HepG2 (cell line): ENCODE results near the gene DTNB. TPM values are rescaled to one million over a fixed set of nuclear protein-coding genes. Genes with fewer than 3 reads are reported as not detected.

Source experiments
- CREB3 ChIP-seq: sonication (generic); formaldehyde crosslinking; IDR thresholded peaks from 2 replicates; pipeline ENCODE4 v1.5.0; 2020; ENCODE audit warnings: missing genetic modification reagents
- DNMT1 ChIP-seq: sonication (generic); formaldehyde crosslinking; IDR thresholded peaks from 2 replicates; pipeline ENCODE4 v1.5.1; 2020; ENCODE audit warnings: mild to moderate bottlenecking, missing genetic modification reagents
- E2F2 ChIP-seq: sonication (generic); formaldehyde crosslinking; IDR thresholded peaks from 2 replicates; pipeline ENCODE4 v1.4.0; 2020; ENCODE audit warnings: missing genetic modification reagents, borderline replicate concordance
- GABPB1 ChIP-seq: IDR thresholded peaks from 2 replicates; pipeline ENCODE4 v1.6.1; 2016; ENCODE audit warnings: mild to moderate bottlenecking, missing genetic modification reagents, moderate library complexity, missing compliant biosample characterization
- GATAD1 ChIP-seq: IDR thresholded peaks from 2 replicates; pipeline ENCODE4 v1.6.1; 2016; ENCODE audit warnings: missing genetic modification reagents, missing compliant biosample characterization
- JARID2 ChIP-seq: sonication (generic); formaldehyde crosslinking; IDR thresholded peaks from 2 replicates; pipeline ENCODE4 v1.8.1; 2023; ENCODE audit warnings: missing genetic modification reagents, inconsistent platforms; ENCODE audit not compliant: insufficient replicate concordance
- KAT2B ChIP-seq: fragments of 150-350 bp; IDR thresholded peaks from 2 replicates; pipeline ENCODE4 v1.6.1; 2014; ENCODE audit warnings: low read depth, low read length, borderline replicate concordance
- KLF6 ChIP-seq: IDR thresholded peaks from 2 replicates; pipeline ENCODE4 v1.8.0; 2016; ENCODE audit warnings: missing biosample characterization, missing genetic modification reagents
- KMT2B ChIP-seq: IDR thresholded peaks from 2 replicates; pipeline ENCODE4 v1.6.1; 2016; ENCODE audit warnings: missing genetic modification reagents, missing compliant biosample characterization
- MTERF4 ChIP-seq: sonication (generic); formaldehyde crosslinking; IDR thresholded peaks from 2 replicates; pipeline ENCODE4 v1.8.0; 2023; ENCODE audit warnings: mild to moderate bottlenecking, missing genetic modification reagents
- SSRP1 ChIP-seq: IDR thresholded peaks from 2 replicates; pipeline ENCODE4 v1.6.1; 2016; ENCODE audit warnings: control low read depth
- TAF1 ChIP-seq: sonication (generic); formaldehyde crosslinking; IDR thresholded peaks from 2 replicates; pipeline ENCODE4 v1.4.0; 2020; ENCODE audit warnings: missing genetic modification reagents
- ZKSCAN5 ChIP-seq: sonication (generic); formaldehyde crosslinking; IDR thresholded peaks from 2 replicates; pipeline ENCODE4 v1.5.1; 2020; ENCODE audit warnings: mild to moderate bottlenecking, missing genetic modification reagents
- ZNF235 ChIP-seq: sonication (generic); formaldehyde crosslinking; IDR thresholded peaks from 2 replicates; pipeline ENCODE4 v1.8.1; 2023; ENCODE audit warnings: mild to moderate bottlenecking, missing genetic modification reagents, borderline replicate concordance
- ZNF34 ChIP-seq: sonication (generic); formaldehyde crosslinking; IDR thresholded peaks from 2 replicates; pipeline ENCODE4 v1.4.0; 2020; ENCODE audit warnings: mild to moderate bottlenecking, missing genetic modification reagents, borderline replicate concordance
- ZNF546 ChIP-seq: sonication (generic); formaldehyde crosslinking; conservative IDR thresholded peaks from 2 replicates; pipeline ENCODE4 v1.8.1; 2023; ENCODE audit warnings: mild to moderate bottlenecking, missing genetic modification reagents
- ZNF576 ChIP-seq: sonication (generic); formaldehyde crosslinking; IDR thresholded peaks from 2 replicates; pipeline ENCODE4 v1.4.0; 2020; ENCODE audit warnings: mild to moderate bottlenecking, missing genetic modification reagents
- ZNF768 ChIP-seq: sonication (generic); formaldehyde crosslinking; IDR thresholded peaks from 2 replicates; pipeline ENCODE4 v1.4.0; 2020; ENCODE audit warnings: missing genetic modification reagents
- ZNF776 ChIP-seq: sonication (generic); formaldehyde crosslinking; IDR thresholded peaks from 2 replicates; pipeline ENCODE4 v1.4.0; 2020; ENCODE audit warnings: mild to moderate bottlenecking, missing genetic modification reagents
- ZNF792 ChIP-seq: IDR thresholded peaks from 2 replicates; pipeline ENCODE4 v1.6.1; 2016
- ZSCAN30 ChIP-seq: sonication (generic); formaldehyde crosslinking; IDR thresholded peaks from 2 replicates; pipeline ENCODE4 v1.5.0; 2020; ENCODE audit warnings: mild to moderate bottlenecking, missing genetic modification reagents
- polyA plus RNA-seq, 8 experiments: library from polyadenylated mRNA; depleted of rRNA in 3 of 8; stranded (reverse) in 7 of 8; unstranded in 1 of 8; fragments of >200 nt; fragmentation: Illumina TruSeq in 4 of 8; extraction: Trizol in 4 of 8; gene quantifications; 2 replicates each; pipeline versions ENCODE4 v1.2.1 to v1.2.3, GENCODE V29; 2011 to 2016; ENCODE audit warnings: low read depth in 4 of 8, missing spikeins in 1 of 8, mixed read lengths in 1 of 8; ENCODE audit not compliant: insufficient read depth in 1 of 8
- total RNA-seq, 5 experiments: library from RNA; depleted of rRNA; stranded (reverse); fragments of >200 nt; fragmentation: Illumina TruSeq; extraction: Trizol; gene quantifications; 2 replicates each; pipeline ENCODE4 v1.2.3, GENCODE V29; 2016; ENCODE audit warnings: low read depth in 1 of 5
- TF ChIP-seq, protein P1 (sequence below): sonication (generic); formaldehyde crosslinking; IDR thresholded peaks from 2 replicates; pipeline ENCODE4 v1.4.0; 2020; ENCODE audit warnings: missing genetic modification reagents
- TF ChIP-seq, protein P2 (sequence below): sonication (generic); formaldehyde crosslinking; IDR thresholded peaks from 2 replicates; pipeline ENCODE4 v1.5.0; 2020; ENCODE audit warnings: mild to moderate bottlenecking, missing genetic modification reagents

The DTNB gene
- total and polyA plus RNA-seq, 2 of the 13 experiments (the other 11 are each of a cell fraction or from before 2014, with no cell fraction given), result 14.4 to 23.9 TPM

DNA sequence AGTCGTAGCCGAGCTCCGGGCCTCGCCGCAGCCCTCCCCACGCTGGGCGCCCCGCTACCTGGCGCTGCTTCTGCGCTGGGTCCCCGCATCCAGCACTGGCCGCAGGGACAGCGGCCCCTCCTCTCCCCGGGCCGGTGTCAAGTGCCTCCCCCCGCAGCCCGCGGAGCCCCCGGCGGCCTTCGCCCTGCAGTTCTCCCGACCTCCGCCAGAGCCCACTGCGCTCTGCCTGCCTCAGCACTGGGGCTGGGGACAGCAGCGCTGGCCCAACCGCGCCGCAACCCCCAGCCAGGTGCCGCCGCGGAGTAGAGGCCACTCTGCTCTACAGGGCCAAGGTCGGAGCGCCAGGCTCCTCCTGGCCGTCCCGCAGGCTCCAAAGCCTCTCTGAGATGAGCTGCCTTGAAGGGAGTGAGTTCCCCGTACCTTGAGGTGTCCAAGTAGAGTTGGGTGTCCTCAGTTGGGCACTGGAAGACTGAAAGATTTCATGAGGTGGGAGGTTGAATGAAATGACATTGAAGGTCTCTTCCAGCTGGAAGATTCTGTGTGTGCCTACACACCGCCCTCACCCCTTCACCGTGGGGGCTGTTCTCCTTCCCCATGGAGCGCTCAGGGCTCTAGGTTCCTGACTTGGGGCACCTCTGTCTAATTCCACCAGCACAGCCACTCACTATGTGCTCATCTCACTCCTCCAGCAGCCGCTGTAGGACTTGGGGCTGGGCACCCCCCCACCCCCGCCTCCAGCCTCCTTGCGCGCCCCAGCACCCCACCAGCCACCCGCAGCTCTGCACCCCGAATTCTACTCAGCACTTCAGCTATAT, 330.8 kb downstream of the DTNB start (continued):
- TF ChIP-seq E2F2 (CRISPR knock-in tag), result 0 out of 2 replicates have a peak, but pooled peaks have one; percentile 76
- peak; percentile 86; the same call in 1 of the 2 replicates for TF ChIP-seq ZNF576 (CRISPR knock-in tag)
- TF ChIP-seq GABPB1 (CRISPR knock-in tag), result peak; percentile 85
- peak; percentile 89 for TF ChIP-seq ZNF768 (CRISPR knock-in tag)
- 0 out of 2 replicates have a peak, but pooled peaks have one; percentile 71 for TF ChIP-seq ZNF792 (CRISPR knock-in tag)
- peak; percentile 97 for TF ChIP-seq JARID2 (CRISPR knock-in tag)
- TF ChIP-seq KMT2B (CRISPR knock-in tag), result peak; percentile 69
- TF ChIP-seq KAT2B, result no peak
- peak; percentile 46; the same call in 1 of the 2 replicates for TF ChIP-seq TAF1
- TF ChIP-seq CREB3 (CRISPR knock-in tag), result no peak
- TF ChIP-seq, protein P1, sequence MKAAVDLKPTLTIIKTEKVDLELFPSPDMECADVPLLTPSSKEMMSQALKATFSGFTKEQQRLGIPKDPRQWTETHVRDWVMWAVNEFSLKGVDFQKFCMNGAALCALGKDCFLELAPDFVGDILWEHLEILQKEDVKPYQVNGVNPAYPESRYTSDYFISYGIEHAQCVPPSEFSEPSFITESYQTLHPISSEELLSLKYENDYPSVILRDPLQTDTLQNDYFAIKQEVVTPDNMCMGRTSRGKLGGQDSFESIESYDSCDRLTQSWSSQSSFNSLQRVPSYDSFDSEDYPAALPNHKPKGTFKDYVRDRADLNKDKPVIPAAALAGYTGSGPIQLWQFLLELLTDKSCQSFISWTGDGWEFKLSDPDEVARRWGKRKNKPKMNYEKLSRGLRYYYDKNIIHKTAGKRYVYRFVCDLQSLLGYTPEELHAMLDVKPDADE (CRISPR knock-in tag), result no peak
- TF ChIP-seq, protein P2, sequence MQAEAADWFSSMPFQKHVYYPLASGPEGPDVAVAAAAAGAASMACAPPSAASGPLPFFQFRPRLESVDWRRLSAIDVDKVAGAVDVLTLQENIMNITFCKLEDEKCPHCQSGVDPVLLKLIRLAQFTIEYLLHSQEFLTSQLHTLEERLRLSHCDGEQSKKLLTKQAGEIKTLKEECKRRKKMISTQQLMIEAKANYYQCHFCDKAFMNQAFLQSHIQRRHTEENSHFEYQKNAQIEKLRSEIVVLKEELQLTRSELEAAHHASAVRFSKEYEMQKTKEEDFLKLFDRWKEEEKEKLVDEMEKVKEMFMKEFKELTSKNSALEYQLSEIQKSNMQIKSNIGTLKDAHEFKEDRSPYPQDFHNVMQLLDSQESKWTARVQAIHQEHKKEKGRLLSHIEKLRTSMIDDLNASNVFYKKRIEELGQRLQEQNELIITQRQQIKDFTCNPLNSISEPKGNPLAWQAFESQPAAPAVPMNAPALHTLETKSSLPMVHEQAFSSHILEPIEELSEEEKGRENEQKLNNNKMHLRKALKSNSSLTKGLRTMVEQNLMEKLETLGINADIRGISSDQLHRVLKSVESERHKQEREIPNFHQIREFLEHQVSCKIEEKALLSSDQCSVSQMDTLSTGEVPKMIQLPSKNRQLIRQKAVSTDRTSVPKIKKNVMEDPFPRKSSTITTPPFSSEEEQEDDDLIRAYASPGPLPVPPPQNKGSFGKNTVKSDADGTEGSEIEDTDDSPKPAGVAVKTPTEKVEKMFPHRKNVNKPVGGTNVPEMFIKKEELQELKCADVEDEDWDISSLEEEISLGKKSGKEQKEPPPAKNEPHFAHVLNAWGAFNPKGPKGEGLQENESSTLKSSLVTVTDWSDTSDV (CRISPR knock-in tag), result peak; percentile 19; the same call in 1 of the 2 replicates
- peak; percentile 66 for TF ChIP-seq GATAD1 (CRISPR knock-in tag)
- peak; percentile 95 for TF ChIP-seq ZNF776 (CRISPR knock-in tag)
- TF ChIP-seq SSRP1, result peak; percentile 85; the same call in 1 of the 2 replicates
- TF ChIP-seq ZNF546, result no peak; the same call in none of the 2 replicates
- TF ChIP-seq ZNF34 (CRISPR knock-in tag), result peak; percentile 90
- no peak for TF ChIP-seq ZSCAN30 (CRISPR knock-in tag)
- peak; percentile 71; the same call in 1 of the 2 replicates for TF ChIP-seq MTERF4 (CRISPR knock-in tag)
- TF ChIP-seq DNMT1, result peak; percentile 83; the same call in 1 of the 2 replicates
- peak; percentile 76; the same call in 1 of the 2 replicates for TF ChIP-seq ZNF235
- TF ChIP-seq ZKSCAN5 (CRISPR knock-in tag), result 0 out of 2 replicates have a peak, but pooled peaks have one; percentile 56
- TF ChIP-seq KLF6, result peak; percentile 95
